Thyroid gland (tissue), 4 donors: ENCODE data around the gene OR4K13. TPM values are rescaled to one million over a fixed set of nuclear protein-coding genes. Genes with fewer than 3 reads are reported as not detected.

Source experiments
- DNase-seq, 2 donors: peaks; one replicate each; pipeline ENCODE4 v3.0.0-alpha.2; 2019
- H3K27ac ChIP-seq, 3 donors: fragments of 200-600 bp; sonication (generic); 1 replicate in 2 of 3; 2 replicates in 1 of 3; pipeline ENCODE4 v1.5.1; 2016 to 2019; ENCODE audit warnings: mild to moderate bottlenecking in 1 of 3, moderate library complexity in 1 of 3
- H3K27me3 ChIP-seq: fragments of 200-600 bp; sonication (generic); one replicate; pipeline ENCODE4 v1.5.1; 2019
- H3K36me3 ChIP-seq, 2 donors: fragments of 200-600 bp; sonication (generic); one replicate each; pipeline ENCODE4 v1.5.1; 2016 to 2019
- H3K4me1 ChIP-seq, 2 donors: fragments of 200-600 bp; sonication (generic); one replicate each; pipeline ENCODE4 v1.5.1; 2017 to 2019
- H3K4me3 ChIP-seq, 3 donors: fragments of 200-600 bp; sonication (generic); replicated peaks in 1 of 3; 1 replicate in 2 of 3; 2 replicates in 1 of 3; pipeline ENCODE4 v1.5.1; 2016; ENCODE audit warnings: mild to moderate bottlenecking in 1 of 3
- H3K9me3 ChIP-seq: fragments of 200-600 bp; sonication (generic); one replicate; pipeline ENCODE4 v1.5.1; 2017
- POLR2A ChIP-seq, 2 donors: fragments of 450-650 bp; IDR thresholded peaks; one replicate each; pipeline ENCODE4 v1.6.1; 2017; ENCODE audit warnings: antibody characterized with exemption in 2 of 2, mild to moderate bottlenecking in 2 of 2, moderate library complexity in 1 of 2
- WGBS, 2 donors: methylation state at CpG; one replicate each; pipeline ENCODE4 v1.1.5; 2017; 5-methylcytosine and 5-hydroxymethylcytosine counted together
- intact Hi-C: fragments of 100-400 bp; cut with DNase I; formaldehyde crosslinking; loops from one replicate; pipeline ENCODE4 v1.15.1; 2023
- total RNA-seq, 4 donors: library from RNA; depleted of rRNA; stranded (reverse); fragments of >200 nt; gene quantifications; one replicate each; pipeline ENCODE4 v1.2.3, GENCODE V29; 2016
- TF ChIP-seq, protein P1 (sequence below), 6 experiments: fragments of 200-600 bp in 3 of 6; fragments of 450-650 bp in 3 of 6; sonication (generic) in 3 of 6; IDR thresholded peaks; one replicate each; pipeline ENCODE4 v1.5.1; 2016 to 2019; ENCODE audit warnings: antibody characterized with exemption in 6 of 6, mild to moderate bottlenecking in 2 of 6, inconsistent platforms in 1 of 6, moderate library complexity in 1 of 6

The OR4K13 gene, protein sequence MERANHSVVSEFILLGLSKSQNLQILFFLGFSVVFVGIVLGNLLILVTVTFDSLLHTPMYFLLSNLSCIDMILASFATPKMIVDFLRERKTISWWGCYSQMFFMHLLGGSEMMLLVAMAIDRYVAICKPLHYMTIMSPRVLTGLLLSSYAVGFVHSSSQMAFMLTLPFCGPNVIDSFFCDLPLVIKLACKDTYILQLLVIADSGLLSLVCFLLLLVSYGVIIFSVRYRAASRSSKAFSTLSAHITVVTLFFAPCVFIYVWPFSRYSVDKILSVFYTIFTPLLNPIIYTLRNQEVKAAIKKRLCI
- not detected for total RNA-seq

DNA sequence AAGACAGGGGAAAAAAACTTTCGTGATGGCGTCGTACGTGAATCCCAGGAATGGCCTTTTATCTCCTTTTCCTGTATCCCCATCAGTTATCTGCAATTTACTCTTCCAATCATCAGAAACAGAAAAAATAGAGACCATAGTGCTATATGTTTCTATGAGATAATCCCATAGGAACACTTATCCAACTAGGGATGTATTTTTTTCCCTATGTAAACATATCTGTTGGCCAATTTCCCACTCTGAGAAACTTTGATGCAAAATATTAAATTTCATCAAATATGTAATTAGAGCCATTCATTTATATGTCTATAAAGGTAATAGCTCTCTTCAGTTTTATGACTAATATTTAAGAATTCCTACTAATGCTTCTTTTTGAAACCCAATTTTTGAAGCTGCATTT is at the start of gene OR4K13:
Gene OR4K13, minus strand, starts transcription at position 101 of the 400 bp plus-strand sequence. CDS start 1,280 bp downstream, outside the sequence.
- H3K27ac ChIP-seq, result no peak within 1 kb of the TSS
- H3K4me1 ChIP-seq, result no peaks in the 10 kb centered on the region
- no peak for DNase-seq
- H3K36me3 ChIP-seq, result no peaks in the 10 kb centered on the region
- no peaks in the 10 kb centered on the region for H3K27me3 ChIP-seq
- WGBS, 2 donors, result 92 to 93% methylated on average over 4 of the region's 4 CpGs
- no peaks in the 10 kb centered on the region for H3K9me3 ChIP-seq
- TF ChIP-seq POLR2A (IDR thresholded peaks at IDR 0.05), result no peak
- TF ChIP-seq, protein P1, sequence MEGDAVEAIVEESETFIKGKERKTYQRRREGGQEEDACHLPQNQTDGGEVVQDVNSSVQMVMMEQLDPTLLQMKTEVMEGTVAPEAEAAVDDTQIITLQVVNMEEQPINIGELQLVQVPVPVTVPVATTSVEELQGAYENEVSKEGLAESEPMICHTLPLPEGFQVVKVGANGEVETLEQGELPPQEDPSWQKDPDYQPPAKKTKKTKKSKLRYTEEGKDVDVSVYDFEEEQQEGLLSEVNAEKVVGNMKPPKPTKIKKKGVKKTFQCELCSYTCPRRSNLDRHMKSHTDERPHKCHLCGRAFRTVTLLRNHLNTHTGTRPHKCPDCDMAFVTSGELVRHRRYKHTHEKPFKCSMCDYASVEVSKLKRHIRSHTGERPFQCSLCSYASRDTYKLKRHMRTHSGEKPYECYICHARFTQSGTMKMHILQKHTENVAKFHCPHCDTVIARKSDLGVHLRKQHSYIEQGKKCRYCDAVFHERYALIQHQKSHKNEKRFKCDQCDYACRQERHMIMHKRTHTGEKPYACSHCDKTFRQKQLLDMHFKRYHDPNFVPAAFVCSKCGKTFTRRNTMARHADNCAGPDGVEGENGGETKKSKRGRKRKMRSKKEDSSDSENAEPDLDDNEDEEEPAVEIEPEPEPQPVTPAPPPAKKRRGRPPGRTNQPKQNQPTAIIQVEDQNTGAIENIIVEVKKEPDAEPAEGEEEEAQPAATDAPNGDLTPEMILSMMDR (IDR thresholded peaks at IDR 0.05), result no peak
- intact Hi-C loops, result no loop called here
- no peak within 1 kb of the TSS for H3K4me3 ChIP-seq

DNA sequence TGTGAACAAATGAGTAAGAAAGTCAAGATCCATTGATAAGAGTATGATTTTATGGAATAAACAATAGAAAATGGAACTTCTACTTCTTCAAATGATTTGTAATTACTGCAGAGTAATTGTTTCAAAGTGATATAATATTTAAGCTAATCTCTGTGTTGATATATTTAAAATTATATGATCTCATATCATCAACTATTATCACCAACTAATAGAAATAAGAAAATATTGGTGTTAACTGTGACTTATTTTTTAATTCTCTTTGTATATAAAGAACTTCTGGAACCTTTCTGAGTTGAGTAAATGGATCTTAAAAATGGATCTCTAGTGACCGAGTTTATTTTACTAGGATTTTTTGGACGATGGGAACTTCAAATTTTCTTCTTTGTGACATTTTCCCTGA is 23.9 kb upstream of the OR4K13 start, which contains the start of gene OR4L1:
Gene OR4L1, plus strand, starts transcription at position 301 of the 400 bp plus-strand sequence. Its CDS starts 0 bp downstream, at position 301.
- Histone ChIP-seq H3K4me3 (no peak within 1 kb of the TSS), H3K27ac (no peak within 1 kb of the TSS), H3K4me1 (no peaks in the 10 kb centered on the region), H3K9me3 (no peaks in the 10 kb centered on the region), H3K36me3 (no peaks in the 10 kb centered on the region), H3K27me3 (no peaks in the 10 kb centered on the region)
- intact Hi-C loops, result no loop called here
- 64 to 70% methylated on average over 2 of the region's 2 CpGs for WGBS, 2 donors
- no peak for DNase-seq
- no peak for TF ChIP-seq POLR2A (IDR thresholded peaks at IDR 0.05)

DNA sequence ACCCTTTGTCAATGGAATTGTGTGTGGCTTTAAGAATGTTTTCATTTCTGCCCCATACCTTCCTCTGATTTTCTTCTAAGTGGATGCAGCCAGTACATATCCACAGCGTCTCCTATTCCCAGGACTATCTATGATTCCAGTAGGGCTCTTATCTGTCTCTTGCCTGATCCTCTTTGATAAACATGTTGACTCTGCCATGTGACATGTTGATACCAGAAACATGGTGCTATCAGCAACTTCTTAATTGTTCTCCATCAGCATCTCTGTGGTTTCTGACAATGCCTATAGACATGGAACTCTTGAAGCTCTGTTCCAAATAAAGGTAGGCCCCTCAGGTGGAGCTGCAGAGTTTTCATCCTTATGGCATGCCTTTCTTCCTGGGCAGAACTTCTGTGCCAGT is 12.4 kb upstream of the OR4K13 start:
- no peaks in the 10 kb centered on the region for H3K4me1 ChIP-seq
- no peak overlapping the region for H3K4me3 ChIP-seq
- H3K27ac ChIP-seq, result no peak overlapping the region
- intact Hi-C loops, result no loop called here
- no peaks in the 10 kb centered on the region for H3K27me3 ChIP-seq
- no peaks in the 10 kb centered on the region for H3K9me3 ChIP-seq
- no peaks in the 10 kb centered on the region for H3K36me3 ChIP-seq
- no peak for DNase-seq
- TF ChIP-seq, protein P1 (IDR thresholded peaks at IDR 0.05), result no peak
- no peak for TF ChIP-seq POLR2A (IDR thresholded peaks at IDR 0.05)
- 58 to 65% methylated on average over 1 of the region's 1 CpG for WGBS, 2 donors

DNA sequence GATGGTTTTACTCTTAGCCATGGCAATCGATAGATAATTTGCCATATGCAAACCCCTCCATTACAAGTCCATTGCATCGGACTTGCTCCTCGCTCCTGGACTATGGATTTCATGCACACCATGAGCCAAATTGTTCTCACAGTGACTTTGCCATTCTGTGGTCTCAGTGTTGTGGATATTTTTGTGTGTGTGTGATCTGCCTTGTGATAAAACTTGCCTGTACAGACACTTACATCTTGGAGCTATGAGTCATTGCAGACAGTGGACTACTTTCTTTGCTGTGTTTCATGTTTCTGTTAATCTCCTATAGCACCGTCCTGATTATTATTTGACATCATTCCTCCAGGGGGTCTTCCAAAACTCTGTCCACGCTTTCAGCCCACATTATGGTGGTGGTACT is 8.4 kb upstream of the OR4K13 start:
- DNase-seq, result no peak
- no peaks in the 10 kb centered on the region for H3K27me3 ChIP-seq
- intact Hi-C loops, result no loop called here
- TF ChIP-seq POLR2A (IDR thresholded peaks at IDR 0.05), result no peak
- TF ChIP-seq, protein P1 (IDR thresholded peaks at IDR 0.05), result no peak
- no peak overlapping the region for H3K4me3 ChIP-seq
- H3K27ac ChIP-seq, result no peak overlapping the region
- 68 to 75% methylated on average over 5 of the region's 5 CpGs for WGBS, 2 donors
- no peaks in the 10 kb centered on the region for H3K9me3 ChIP-seq
- H3K4me1 ChIP-seq, result no peaks in the 10 kb centered on the region
- H3K36me3 ChIP-seq, result no peaks in the 10 kb centered on the region

DNA sequence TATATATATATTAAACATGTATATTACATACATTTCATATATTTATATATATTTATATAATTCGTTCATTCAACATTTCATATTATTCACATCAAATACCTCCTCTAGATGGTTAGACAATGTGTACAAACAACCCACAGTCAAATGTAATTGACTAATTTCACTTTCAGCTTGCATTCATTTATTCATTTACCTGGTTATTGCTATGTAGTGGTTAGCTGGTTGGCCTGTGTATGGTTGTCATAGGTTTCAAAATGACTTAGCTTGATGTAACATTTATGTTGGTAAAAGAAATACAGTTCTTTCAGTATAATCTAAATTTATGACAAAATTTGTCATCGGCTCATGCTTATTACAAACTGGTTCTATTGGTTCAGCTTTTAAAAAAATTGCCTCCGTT is 389 bp downstream of the OR4K13 start:
- no peak for DNase-seq
- H3K4me1 ChIP-seq, result no peaks in the 10 kb centered on the region
- H3K36me3 ChIP-seq, result no peaks in the 10 kb centered on the region
- TF ChIP-seq, protein P1 (IDR thresholded peaks at IDR 0.05), result no peak
- no peaks in the 10 kb centered on the region for H3K9me3 ChIP-seq
- 72 to 73% methylated on average over 3 of the region's 3 CpGs for WGBS, 2 donors
- intact Hi-C loops, result no loop called here
- no peak overlapping the region for H3K4me3 ChIP-seq
- H3K27ac ChIP-seq, result no peak overlapping the region
- H3K27me3 ChIP-seq, result no peaks in the 10 kb centered on the region
